Measurements from ENCODE around the gene PLAGL2.

PLAGL2 gene

GRCh38 chr20:32167552-32167951, 40.0 kb downstream of the PLAGL2 start:
- H3K4me3 ChIP-seq (replicated peaks; ENCODE audit: insufficient read depth, low read length): no peak overlapping the region
- H3K27ac ChIP-seq (replicated peaks): no peak overlapping the region
- TF ChIP-seq SPI1 (IDR thresholded peaks at IDR 0.05; ENCODE audit: borderline replicate concordance, low read depth) (no peak), POLR2AphosphoS5 (IDR thresholded peaks at IDR 0.05; ENCODE audit: low read depth) (no peak), GABPA (IDR thresholded peaks at IDR 0.05; ENCODE audit: low read depth) (no peak)
- TF ChIP-seq, protein P1, sequence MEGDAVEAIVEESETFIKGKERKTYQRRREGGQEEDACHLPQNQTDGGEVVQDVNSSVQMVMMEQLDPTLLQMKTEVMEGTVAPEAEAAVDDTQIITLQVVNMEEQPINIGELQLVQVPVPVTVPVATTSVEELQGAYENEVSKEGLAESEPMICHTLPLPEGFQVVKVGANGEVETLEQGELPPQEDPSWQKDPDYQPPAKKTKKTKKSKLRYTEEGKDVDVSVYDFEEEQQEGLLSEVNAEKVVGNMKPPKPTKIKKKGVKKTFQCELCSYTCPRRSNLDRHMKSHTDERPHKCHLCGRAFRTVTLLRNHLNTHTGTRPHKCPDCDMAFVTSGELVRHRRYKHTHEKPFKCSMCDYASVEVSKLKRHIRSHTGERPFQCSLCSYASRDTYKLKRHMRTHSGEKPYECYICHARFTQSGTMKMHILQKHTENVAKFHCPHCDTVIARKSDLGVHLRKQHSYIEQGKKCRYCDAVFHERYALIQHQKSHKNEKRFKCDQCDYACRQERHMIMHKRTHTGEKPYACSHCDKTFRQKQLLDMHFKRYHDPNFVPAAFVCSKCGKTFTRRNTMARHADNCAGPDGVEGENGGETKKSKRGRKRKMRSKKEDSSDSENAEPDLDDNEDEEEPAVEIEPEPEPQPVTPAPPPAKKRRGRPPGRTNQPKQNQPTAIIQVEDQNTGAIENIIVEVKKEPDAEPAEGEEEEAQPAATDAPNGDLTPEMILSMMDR (IDR thresholded peaks at IDR 0.05; ENCODE audit: insufficient read depth, low read length): no peak
- TF ChIP-seq, protein P2, sequence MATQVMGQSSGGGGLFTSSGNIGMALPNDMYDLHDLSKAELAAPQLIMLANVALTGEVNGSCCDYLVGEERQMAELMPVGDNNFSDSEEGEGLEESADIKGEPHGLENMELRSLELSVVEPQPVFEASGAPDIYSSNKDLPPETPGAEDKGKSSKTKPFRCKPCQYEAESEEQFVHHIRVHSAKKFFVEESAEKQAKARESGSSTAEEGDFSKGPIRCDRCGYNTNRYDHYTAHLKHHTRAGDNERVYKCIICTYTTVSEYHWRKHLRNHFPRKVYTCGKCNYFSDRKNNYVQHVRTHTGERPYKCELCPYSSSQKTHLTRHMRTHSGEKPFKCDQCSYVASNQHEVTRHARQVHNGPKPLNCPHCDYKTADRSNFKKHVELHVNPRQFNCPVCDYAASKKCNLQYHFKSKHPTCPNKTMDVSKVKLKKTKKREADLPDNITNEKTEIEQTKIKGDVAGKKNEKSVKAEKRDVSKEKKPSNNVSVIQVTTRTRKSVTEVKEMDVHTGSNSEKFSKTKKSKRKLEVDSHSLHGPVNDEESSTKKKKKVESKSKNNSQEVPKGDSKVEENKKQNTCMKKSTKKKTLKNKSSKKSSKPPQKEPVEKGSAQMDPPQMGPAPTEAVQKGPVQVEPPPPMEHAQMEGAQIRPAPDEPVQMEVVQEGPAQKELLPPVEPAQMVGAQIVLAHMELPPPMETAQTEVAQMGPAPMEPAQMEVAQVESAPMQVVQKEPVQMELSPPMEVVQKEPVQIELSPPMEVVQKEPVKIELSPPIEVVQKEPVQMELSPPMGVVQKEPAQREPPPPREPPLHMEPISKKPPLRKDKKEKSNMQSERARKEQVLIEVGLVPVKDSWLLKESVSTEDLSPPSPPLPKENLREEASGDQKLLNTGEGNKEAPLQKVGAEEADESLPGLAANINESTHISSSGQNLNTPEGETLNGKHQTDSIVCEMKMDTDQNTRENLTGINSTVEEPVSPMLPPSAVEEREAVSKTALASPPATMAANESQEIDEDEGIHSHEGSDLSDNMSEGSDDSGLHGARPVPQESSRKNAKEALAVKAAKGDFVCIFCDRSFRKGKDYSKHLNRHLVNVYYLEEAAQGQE (IDR thresholded peaks at IDR 0.05; ENCODE audit: insufficient replicate concordance, low read depth): no peak
- no peak for DNase-seq (ENCODE audit: low read depth in 1 of 2, low spot score in 1 of 2)
- no peaks in the 10 kb centered on the region for H3K27me3 ChIP-seq (ENCODE audit: insufficient read depth, poor library complexity, severe bottlenecking)

- DNase-seq (ENCODE audit: low read depth in 1 of 2, low spot score in 1 of 2): no peak
- TF ChIP-seq, protein P1 (IDR thresholded peaks at IDR 0.05; ENCODE audit: insufficient read depth, low read length): no peak
- TF ChIP-seq POLR2AphosphoS5 (IDR thresholded peaks at IDR 0.05; ENCODE audit: low read depth) (no peak), SPI1 (IDR thresholded peaks at IDR 0.05; ENCODE audit: borderline replicate concordance, low read depth) (no peak)
- Histone ChIP-seq H3K4me3 (replicated peaks; ENCODE audit: insufficient read depth, low read length) (no peak overlapping the region), H3K27me3 (ENCODE audit: insufficient read depth, poor library complexity, severe bottlenecking) (no peaks in the 10 kb centered on the region), H3K27ac (replicated peaks) (no peak overlapping the region)
Observed at GRCh38 chr20:32165836-32166545, 41.6 kb downstream of the PLAGL2 start.

- no peak for TF ChIP-seq GABPA (IDR thresholded peaks at IDR 0.05; ENCODE audit: low read depth)
- TF ChIP-seq, protein P2 (IDR thresholded peaks at IDR 0.05; ENCODE audit: insufficient replicate concordance, low read depth): no peak
- no peak for TF ChIP-seq SPI1 (IDR thresholded peaks at IDR 0.05; ENCODE audit: borderline replicate concordance, low read depth)
- TF ChIP-seq POLR2AphosphoS5 (IDR thresholded peaks at IDR 0.05; ENCODE audit: low read depth): no peak
- TF ChIP-seq, protein P1 (IDR thresholded peaks at IDR 0.05; ENCODE audit: insufficient read depth, low read length): no peak
- DNase-seq (ENCODE audit: low read depth in 1 of 2, low spot score in 1 of 2): no peak
- Histone ChIP-seq H3K27me3 (ENCODE audit: insufficient read depth, poor library complexity, severe bottlenecking) (no peaks in the 10 kb centered on the region), H3K4me3 (replicated peaks; ENCODE audit: insufficient read depth, low read length) (no peak overlapping the region), H3K27ac (replicated peaks) (no peak overlapping the region)
Observed at GRCh38 chr20:32164984-32165735, 42.4 kb downstream of the PLAGL2 start.

Data from HL-60 (cell line).